Effector memory CD8-positive, alpha-beta T cell (primary cell): ENCODE results near the gene IFRD2.
A peak's percentile ranks its signal among the peaks of the same experiment; 100 is the strongest.

Experiments used
- ATAC-seq: fragments of 150-1000 bp; cut with Tn5 transposase; replicated peaks from 2 replicates; pipeline ENCODE4 v1.10.0; 2021; ENCODE audit warnings: mild to moderate bottlenecking, moderate library complexity
- DNase-seq, 3 experiments: peaks; one replicate each; pipeline ENCODE4 v3.0.0; 2021
- H3K27ac Mint-ChIP-seq, 2 donors: one replicate each; pipeline ENCODE4 v1.8.0; 2022; ENCODE audit warnings: mild to moderate bottlenecking in 2 of 2, mixed read lengths in 2 of 2, moderate library complexity in 2 of 2
- H3K27me3 Mint-ChIP-seq, 2 donors: one replicate each; pipeline ENCODE4 v1.8.0; 2022; ENCODE audit warnings: mixed read lengths in 2 of 2
- H3K36me3 Mint-ChIP-seq: one replicate; pipeline ENCODE4 v1.8.0; 2022; ENCODE audit warnings: mild to moderate bottlenecking, moderate library complexity, mixed read lengths; ENCODE audit not compliant: insufficient read depth
- H3K4me1 Mint-ChIP-seq, 2 donors: one replicate each; pipeline ENCODE4 v1.8.0; 2022; ENCODE audit warnings: low read depth in 2 of 2, mixed read lengths in 2 of 2
- H3K4me3 Mint-ChIP-seq, 2 donors: one replicate each; pipeline ENCODE4 v1.8.0; 2022; ENCODE audit warnings: mild to moderate bottlenecking in 2 of 2, mixed read lengths in 2 of 2, moderate library complexity in 2 of 2
- H3K9me3 Mint-ChIP-seq, 2 donors: one replicate each; pipeline ENCODE4 v1.8.0; 2022; ENCODE audit warnings: mixed read lengths in 2 of 2

Gene IFRD2

GRCh38 chr3:50261505-50261904, 30.7 kb downstream of the IFRD2 start:
- peaks cover 57% of the 10 kb centered on the region for H3K36me3 Mint-ChIP-seq
- peak overlapping the region in 1 of 2 donors; percentile 62 for H3K4me3 Mint-ChIP-seq

GRCh38 chr3:50260942-50261441, 31.2 kb downstream of the IFRD2 start:
- H3K36me3 Mint-ChIP-seq = peaks cover 62% of the 10 kb centered on the region
- H3K4me1 Mint-ChIP-seq = peaks cover 7 to 8% of the 10 kb centered on the region in 2 donors
- H3K9me3 Mint-ChIP-seq = no peaks in the 10 kb centered on the region
- H3K4me3 Mint-ChIP-seq = peak overlapping the region; percentile 62 to 74
- H3K27me3 Mint-ChIP-seq = no peaks in the 10 kb centered on the region
- DNase-seq (no peak), ATAC-seq (no peak)
- H3K27ac Mint-ChIP-seq = peak overlapping the region in 1 of 2 donors; percentile 92

More at GRCh38 chr3:50261505-50261904, 30.7 kb downstream of the IFRD2 start:
- Mint-ChIP-seq H3K4me1 (peaks cover 7 to 8% of the 10 kb centered on the region in 2 donors), H3K9me3 (no peaks in the 10 kb centered on the region), H3K27me3 (no peaks in the 10 kb centered on the region), H3K27ac (peak overlapping the region in 1 of 2 donors; percentile 92)
- ATAC-seq = no peak
- DNase-seq = no peak

- no peaks in the 10 kb centered on the region for H3K27me3 Mint-ChIP-seq
- H3K4me3 Mint-ChIP-seq = peak overlapping the region; percentile 62 to 74
- no peaks in the 10 kb centered on the region for H3K9me3 Mint-ChIP-seq
- peak overlapping the region; percentile 38 to 92 for H3K27ac Mint-ChIP-seq
- peak; percentile 95 for ATAC-seq
- peaks cover 5 to 8% of the 10 kb centered on the region in 2 donors for H3K4me1 Mint-ChIP-seq
- H3K36me3 Mint-ChIP-seq = peaks cover 66% of the 10 kb centered on the region
- peak; percentile 77 to 88 (median 81) for DNase-seq
Measured at GRCh38 chr3:50260027-50260941, 31.9 kb downstream of the IFRD2 start.

GRCh38 chr3:50259432-50260026, 32.7 kb downstream of the IFRD2 start:
- H3K36me3 Mint-ChIP-seq = peaks cover 70% of the 10 kb centered on the region
- DNase-seq = no peak
- H3K9me3 Mint-ChIP-seq = no peaks in the 10 kb centered on the region
- peaks cover 7 to 8% of the 10 kb centered on the region in 2 donors for H3K4me1 Mint-ChIP-seq
- H3K27ac Mint-ChIP-seq = peak overlapping the region; percentile 38 to 92
- peak; percentile 21 for ATAC-seq
- no peaks in the 10 kb centered on the region for H3K27me3 Mint-ChIP-seq
- H3K4me3 Mint-ChIP-seq = peak overlapping the region; percentile 62 to 74

GRCh38 chr3:50258979-50259378, 33.2 kb downstream of the IFRD2 start:
- ATAC-seq = no peak
- Mint-ChIP-seq H3K27me3 (no peaks in the 10 kb centered on the region), H3K9me3 (no peaks in the 10 kb centered on the region), H3K36me3 (peaks cover 68% of the 10 kb centered on the region), H3K4me1 (peaks cover 7 to 8% of the 10 kb centered on the region in 2 donors), H3K27ac (peak overlapping the region; percentile 38 to 92), H3K4me3 (peak overlapping the region; percentile 10 to 31)
- no peak for DNase-seq

- DNase-seq (no peak), ATAC-seq (no peak)
- Mint-ChIP-seq H3K4me1 (peaks cover 13 to 14% of the 10 kb centered on the region in 2 donors), H3K27ac (peak overlapping the region; percentile 38 to 92), H3K36me3 (peaks cover 70% of the 10 kb centered on the region), H3K4me3 (peak overlapping the region; percentile 6 to 10), H3K9me3 (no peaks in the 10 kb centered on the region), H3K27me3 (no peaks in the 10 kb centered on the region)
Measured at GRCh38 chr3:50258029-50258680, 34.1 kb downstream of the IFRD2 start.

- Mint-ChIP-seq H3K27me3 (no peaks in the 10 kb centered on the region), H3K27ac (peak overlapping the region; percentile 57 to 92)
Measured at GRCh38 chr3:50256978-50257890, 35.0 kb downstream of the IFRD2 start.

GRCh38 chr3:50255251-50255615, 37.0 kb downstream of the IFRD2 start:
- DNase-seq (no peak), ATAC-seq (no peak)
- Mint-ChIP-seq H3K27me3 (no peaks in the 10 kb centered on the region), H3K36me3 (peaks cover 77% of the 10 kb centered on the region), H3K4me3 (no peak overlapping the region), H3K27ac (peak overlapping the region in 1 of 2 donors; percentile 89), H3K9me3 (no peaks in the 10 kb centered on the region), H3K4me1 (peaks cover 23 to 28% of the 10 kb centered on the region in 2 donors)

More at GRCh38 chr3:50256978-50257890, 35.0 kb downstream of the IFRD2 start:
- Mint-ChIP-seq H3K36me3 (peaks cover 78% of the 10 kb centered on the region), H3K4me3 (peak overlapping the region in 1 of 2 donors; percentile 17), H3K4me1 (peaks cover 14% of the 10 kb centered on the region in 2 donors), H3K9me3 (no peaks in the 10 kb centered on the region)
- DNase-seq (no peak), ATAC-seq (no peak)

- ATAC-seq (no peak), DNase-seq (no peak)
- no peak overlapping the region for H3K4me3 Mint-ChIP-seq
- H3K9me3 Mint-ChIP-seq = no peaks in the 10 kb centered on the region
- peaks cover 74% of the 10 kb centered on the region for H3K36me3 Mint-ChIP-seq
- H3K27ac Mint-ChIP-seq = peak overlapping the region in 1 of 2 donors; percentile 89
- H3K4me1 Mint-ChIP-seq = peaks cover 23 to 32% of the 10 kb centered on the region in 2 donors
- H3K27me3 Mint-ChIP-seq = no peaks in the 10 kb centered on the region
Measured at GRCh38 chr3:50254577-50255250, 37.5 kb downstream of the IFRD2 start.

- ATAC-seq (no peak), DNase-seq (no peak)
- H3K4me3 Mint-ChIP-seq = peak overlapping the region in 1 of 2 donors; percentile 1
- peaks cover 39 to 49% of the 10 kb centered on the region in 2 donors for H3K4me1 Mint-ChIP-seq
- H3K9me3 Mint-ChIP-seq = no peaks in the 10 kb centered on the region
- H3K27ac Mint-ChIP-seq = peak overlapping the region; percentile 86 to 94
- H3K36me3 Mint-ChIP-seq = peaks cover 57% of the 10 kb centered on the region
- H3K27me3 Mint-ChIP-seq = no peaks in the 10 kb centered on the region
Measured at GRCh38 chr3:50251220-50251619, 41.0 kb downstream of the IFRD2 start.

GRCh38 chr3:50250514-50250913, 41.7 kb downstream of the IFRD2 start:
- Mint-ChIP-seq H3K4me3 (peak overlapping the region; percentile 27 to 57), H3K36me3 (peaks cover 58% of the 10 kb centered on the region), H3K9me3 (no peaks in the 10 kb centered on the region), H3K4me1 (peaks cover 44 to 56% of the 10 kb centered on the region in 2 donors), H3K27ac (peak overlapping the region; percentile 86 to 94), H3K27me3 (no peaks in the 10 kb centered on the region)
- no peak for DNase-seq
- ATAC-seq = no peak

GRCh38 chr3:50249457-50249856, 42.8 kb downstream of the IFRD2 start:
- H3K36me3 Mint-ChIP-seq = peaks cover 58% of the 10 kb centered on the region
- peaks cover 54 to 62% of the 10 kb centered on the region in 2 donors for H3K4me1 Mint-ChIP-seq
- H3K27ac Mint-ChIP-seq = peak overlapping the region; percentile 86 to 94
- no peak for ATAC-seq
- H3K9me3 Mint-ChIP-seq = no peaks in the 10 kb centered on the region
- H3K4me3 Mint-ChIP-seq = no peak overlapping the region
- H3K27me3 Mint-ChIP-seq = no peaks in the 10 kb centered on the region
- DNase-seq = no peak
